A549 (cell line): ENCODE data around the gene MGAT5B.

Source experiments
- CTCF ChIP-seq: fragments of >200 bp; sonication (Bioruptor Twin); formaldehyde crosslinking; IDR thresholded peaks from 3 replicates; pipeline ENCODE4 v1.5.1; 2016
- HOXA7 ChIP-seq: fragments of 250-450 bp; sonication (Bioruptor Pico); IDR thresholded peaks from 2 replicates; pipeline ENCODE4 v1.5.0; 2020; ENCODE audit warnings: mild to moderate bottlenecking, moderate library complexity

GRCh38 chr17:76966486-76967181 is 98.4 kb downstream of the MGAT5B start:
- no peak for TF ChIP-seq CTCF
- TF ChIP-seq HOXA7 (CRISPR knock-in tag): no peak
